Stomach (tissue), 4 donors: Measurements from ENCODE around the gene PRKG1.

Experiments used
- POLR2A ChIP-seq, 4 donors: fragments of 450-650 bp; IDR thresholded peaks; one replicate each; pipeline ENCODE4 v1.6.1; 2016; ENCODE audit warnings: antibody characterized with exemption in 4 of 4, control low read depth in 2 of 4, mild to moderate bottlenecking in 1 of 4, moderate library complexity in 1 of 4
- TF ChIP-seq, protein P1 (sequence below), 7 experiments: fragments of 450-650 bp in 4 of 7; fragments of 200-600 bp in 3 of 7; sonication (generic) in 3 of 7; IDR thresholded peaks; one replicate each; pipeline ENCODE4 v1.5.1; 2016 to 2019; ENCODE audit warnings: antibody characterized with exemption in 7 of 7, control low read depth in 2 of 7, mild to moderate bottlenecking in 1 of 7

DNA sequence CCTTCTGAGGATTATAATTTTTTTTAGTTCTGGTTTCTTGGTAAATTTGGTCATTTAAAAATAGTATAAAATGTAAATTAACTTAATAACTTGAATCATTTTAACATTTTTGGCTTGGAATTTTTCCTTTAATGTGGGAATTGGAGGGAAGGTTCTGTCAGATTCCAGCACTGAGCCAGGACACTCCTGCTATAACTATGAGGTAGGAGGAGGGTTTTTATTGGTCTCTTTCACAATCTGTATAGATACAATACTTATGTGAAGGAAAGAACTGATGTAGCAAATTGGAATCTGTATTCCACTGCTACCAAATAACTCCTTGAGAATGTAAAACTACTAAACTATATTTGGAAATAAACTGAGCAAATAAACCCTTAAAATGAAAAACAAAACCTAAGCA, 3.2 kb downstream of the PRKG1 start:
- TF ChIP-seq, protein P1, sequence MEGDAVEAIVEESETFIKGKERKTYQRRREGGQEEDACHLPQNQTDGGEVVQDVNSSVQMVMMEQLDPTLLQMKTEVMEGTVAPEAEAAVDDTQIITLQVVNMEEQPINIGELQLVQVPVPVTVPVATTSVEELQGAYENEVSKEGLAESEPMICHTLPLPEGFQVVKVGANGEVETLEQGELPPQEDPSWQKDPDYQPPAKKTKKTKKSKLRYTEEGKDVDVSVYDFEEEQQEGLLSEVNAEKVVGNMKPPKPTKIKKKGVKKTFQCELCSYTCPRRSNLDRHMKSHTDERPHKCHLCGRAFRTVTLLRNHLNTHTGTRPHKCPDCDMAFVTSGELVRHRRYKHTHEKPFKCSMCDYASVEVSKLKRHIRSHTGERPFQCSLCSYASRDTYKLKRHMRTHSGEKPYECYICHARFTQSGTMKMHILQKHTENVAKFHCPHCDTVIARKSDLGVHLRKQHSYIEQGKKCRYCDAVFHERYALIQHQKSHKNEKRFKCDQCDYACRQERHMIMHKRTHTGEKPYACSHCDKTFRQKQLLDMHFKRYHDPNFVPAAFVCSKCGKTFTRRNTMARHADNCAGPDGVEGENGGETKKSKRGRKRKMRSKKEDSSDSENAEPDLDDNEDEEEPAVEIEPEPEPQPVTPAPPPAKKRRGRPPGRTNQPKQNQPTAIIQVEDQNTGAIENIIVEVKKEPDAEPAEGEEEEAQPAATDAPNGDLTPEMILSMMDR (IDR thresholded peaks at IDR 0.05), result no peak
- TF ChIP-seq POLR2A (IDR thresholded peaks at IDR 0.05), result no peak
